GM21786 (cell line): ENCODE measurements around the gene SFXN3.
A peak's percentile ranks its signal among the peaks of the same experiment; 100 is the strongest.

Experiments
- ATAC-seq: cut with Tn5 transposase; IDR thresholded peaks from one replicate; pipeline ENCODE4 v1.9.1; 2021; ENCODE audit not compliant: unreplicated experiment

SFXN3 gene

DNA sequence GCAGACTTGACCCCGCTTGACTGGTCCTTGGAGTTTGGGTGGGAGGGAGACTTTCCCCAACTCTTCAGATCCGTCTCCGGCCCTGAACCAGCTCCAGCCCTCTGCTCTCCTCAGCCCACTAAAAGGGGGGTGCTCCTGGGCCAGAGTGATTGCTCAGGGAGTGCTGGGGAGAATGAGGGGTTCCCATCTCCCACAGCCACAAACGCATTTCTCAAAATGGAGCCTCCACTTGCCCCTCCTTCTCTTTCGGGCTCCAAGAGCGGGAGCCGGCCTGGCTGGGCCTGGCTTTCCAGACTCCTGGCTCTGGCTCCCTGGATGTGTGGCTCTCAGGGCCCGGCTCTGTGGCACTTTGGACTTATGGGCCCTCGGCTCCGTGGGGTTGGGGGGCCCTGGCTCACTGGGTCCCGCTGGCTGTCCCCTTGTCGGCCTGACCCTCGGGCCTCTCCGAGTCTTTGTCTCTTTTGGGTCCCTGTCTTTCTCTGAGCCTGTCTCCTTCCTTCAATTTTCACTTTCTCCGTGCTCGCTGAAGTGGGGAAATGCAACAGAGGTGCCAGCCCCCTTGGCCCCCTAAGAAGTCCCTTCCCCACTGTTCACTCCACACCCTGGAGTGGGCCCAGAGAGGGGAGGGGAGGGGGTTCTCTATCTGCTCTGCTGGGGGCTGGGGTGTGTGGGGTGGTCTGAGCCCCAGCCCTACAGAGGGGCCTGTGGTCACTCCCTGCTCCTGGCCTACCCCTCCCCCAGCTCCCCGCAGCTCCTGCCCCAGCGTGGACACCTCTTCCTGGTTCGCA, 30.7 kb upstream of the SFXN3 start:
- ATAC-seq = no peak

DNA sequence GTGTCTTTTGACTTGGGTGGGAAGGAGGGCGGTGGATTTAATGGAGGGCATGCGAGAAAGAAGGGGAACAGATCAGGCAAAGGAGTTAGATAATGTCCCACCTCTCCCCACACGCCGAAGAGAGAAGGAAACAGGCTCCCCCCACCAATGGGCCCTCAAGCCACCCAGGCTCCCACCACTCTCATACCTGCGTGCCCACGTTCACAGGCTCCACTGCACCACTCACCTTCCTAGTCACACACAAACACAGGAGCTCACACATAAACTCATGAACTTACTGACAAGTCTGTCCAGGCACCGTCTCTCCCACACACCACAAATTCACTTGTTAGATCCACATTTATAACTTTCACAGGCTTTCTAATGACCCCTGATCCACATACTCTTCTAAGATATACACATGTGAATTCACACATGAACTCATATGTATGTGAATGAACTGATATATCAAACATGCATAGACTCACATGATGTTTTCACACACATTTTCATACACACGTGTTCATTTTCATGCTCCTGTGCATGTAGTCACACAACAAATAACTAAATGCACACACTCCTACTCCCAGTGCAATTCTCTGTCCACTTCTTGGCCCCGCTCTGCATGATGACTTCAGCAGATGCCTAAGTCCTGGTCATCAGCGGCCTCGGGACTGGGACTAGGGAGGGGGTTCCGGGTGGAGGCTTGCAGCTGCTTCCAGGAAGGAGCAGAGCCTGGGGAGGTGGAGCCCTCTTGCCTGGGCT, 29.9 kb upstream of the SFXN3 start:
- ATAC-seq = no peak

DNA sequence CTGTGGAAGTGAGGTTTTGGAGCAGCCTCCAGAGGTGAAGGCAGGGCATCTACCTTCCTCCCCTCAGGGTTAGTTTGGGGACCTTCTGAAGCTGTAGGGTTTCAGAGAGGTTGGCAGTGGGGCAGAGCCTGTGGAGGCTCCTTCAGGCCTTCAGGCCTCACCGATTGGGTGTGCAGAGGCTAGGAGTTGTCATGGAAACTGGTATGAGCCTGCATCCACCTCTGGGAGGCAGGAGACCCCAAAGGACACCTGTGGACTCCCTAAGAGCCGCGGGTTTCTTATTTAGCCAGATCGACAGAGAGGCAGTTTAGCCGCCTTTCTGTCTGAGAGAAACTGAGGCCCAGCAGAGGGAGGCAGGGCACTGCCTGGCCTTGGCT, 29.4 kb upstream of the SFXN3 start:
- no peak for ATAC-seq

DNA sequence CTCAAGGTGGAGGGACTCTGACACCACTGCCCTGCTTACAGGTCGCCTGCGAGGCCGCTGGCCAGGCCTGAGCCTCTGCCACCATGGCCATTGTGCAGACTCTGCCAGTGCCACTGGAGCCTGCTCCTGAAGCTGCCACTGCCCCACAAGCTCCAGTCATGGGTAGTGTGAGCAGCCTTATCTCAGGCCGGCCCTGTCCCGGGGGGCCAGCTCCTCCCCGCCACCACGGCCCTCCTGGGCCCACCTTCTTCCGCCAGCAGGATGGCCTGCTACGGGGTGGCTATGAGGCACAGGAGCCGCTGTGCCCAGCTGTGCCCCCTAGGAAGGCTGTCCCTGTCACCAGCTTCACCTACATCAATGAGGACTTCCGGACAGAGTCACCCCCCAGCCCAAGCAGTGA, 28.6 kb upstream of the SFXN3 start:
- ATAC-seq = no peak

- no peak for ATAC-seq
Observed at GRCh38 chr10:101003639-101004206, 27.3 kb upstream of the SFXN3 start.

- ATAC-seq = no peak
Observed at GRCh38 chr10:101005361-101005760, 25.7 kb upstream of the SFXN3 start.

- ATAC-seq = no peak
Observed at GRCh38 chr10:101005869-101006567, 25.0 kb upstream of the SFXN3 start.

DNA sequence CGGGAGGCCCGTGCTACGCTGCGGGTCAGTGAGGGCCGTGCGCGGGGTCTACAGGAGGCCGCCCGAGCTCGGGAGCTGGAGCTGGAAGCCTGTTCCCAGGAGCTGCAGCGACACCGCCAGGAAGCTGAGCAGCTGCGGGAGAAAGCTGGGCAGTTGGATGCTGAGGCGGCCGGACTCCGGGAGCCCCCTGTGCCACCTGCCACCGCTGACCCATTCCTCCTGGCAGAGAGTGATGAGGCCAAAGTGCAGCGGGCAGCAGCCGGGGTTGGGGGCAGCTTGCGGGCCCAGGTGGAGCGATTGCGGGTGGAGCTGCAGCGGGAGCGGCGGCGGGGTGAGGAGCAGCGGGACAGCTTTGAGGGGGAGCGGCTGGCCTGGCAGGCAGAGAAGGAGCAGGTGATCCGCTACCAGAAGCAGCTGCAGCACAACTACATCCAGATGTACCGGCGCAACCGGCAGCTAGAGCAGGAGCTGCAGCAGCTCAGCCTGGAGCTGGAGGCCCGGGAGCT, 24.4 kb upstream of the SFXN3 start:
- ATAC-seq = no peak

- no peak for ATAC-seq
Observed at GRCh38 chr10:101007099-101007711, 23.8 kb upstream of the SFXN3 start.

- no peak for ATAC-seq
Observed at GRCh38 chr10:101007915-101008822, 22.9 kb upstream of the SFXN3 start.

- ATAC-seq = no peak
Observed at GRCh38 chr10:101008823-101009423, 22.1 kb upstream of the SFXN3 start.

DNA sequence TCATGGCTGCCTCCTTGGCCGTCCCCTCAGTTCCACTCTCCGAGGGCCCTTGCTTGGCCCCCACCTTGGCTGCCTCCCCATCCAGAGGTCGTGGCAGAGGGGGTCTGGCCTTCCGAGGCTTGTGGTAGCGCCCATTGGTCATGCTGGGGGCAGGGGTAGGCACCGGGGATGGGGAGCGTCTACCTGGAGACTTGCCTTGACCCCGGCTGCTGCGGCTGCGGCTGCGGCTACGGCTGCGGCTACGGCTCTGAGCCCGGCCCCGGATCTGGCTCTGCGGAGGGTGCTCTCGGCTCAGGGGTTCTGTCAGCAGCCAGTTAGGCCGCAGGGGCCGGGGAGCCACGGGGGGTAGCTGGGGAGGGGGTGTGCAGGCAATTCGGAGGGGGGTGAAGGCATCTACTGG, 20.7 kb upstream of the SFXN3 start:
- ATAC-seq = no peak

DNA sequence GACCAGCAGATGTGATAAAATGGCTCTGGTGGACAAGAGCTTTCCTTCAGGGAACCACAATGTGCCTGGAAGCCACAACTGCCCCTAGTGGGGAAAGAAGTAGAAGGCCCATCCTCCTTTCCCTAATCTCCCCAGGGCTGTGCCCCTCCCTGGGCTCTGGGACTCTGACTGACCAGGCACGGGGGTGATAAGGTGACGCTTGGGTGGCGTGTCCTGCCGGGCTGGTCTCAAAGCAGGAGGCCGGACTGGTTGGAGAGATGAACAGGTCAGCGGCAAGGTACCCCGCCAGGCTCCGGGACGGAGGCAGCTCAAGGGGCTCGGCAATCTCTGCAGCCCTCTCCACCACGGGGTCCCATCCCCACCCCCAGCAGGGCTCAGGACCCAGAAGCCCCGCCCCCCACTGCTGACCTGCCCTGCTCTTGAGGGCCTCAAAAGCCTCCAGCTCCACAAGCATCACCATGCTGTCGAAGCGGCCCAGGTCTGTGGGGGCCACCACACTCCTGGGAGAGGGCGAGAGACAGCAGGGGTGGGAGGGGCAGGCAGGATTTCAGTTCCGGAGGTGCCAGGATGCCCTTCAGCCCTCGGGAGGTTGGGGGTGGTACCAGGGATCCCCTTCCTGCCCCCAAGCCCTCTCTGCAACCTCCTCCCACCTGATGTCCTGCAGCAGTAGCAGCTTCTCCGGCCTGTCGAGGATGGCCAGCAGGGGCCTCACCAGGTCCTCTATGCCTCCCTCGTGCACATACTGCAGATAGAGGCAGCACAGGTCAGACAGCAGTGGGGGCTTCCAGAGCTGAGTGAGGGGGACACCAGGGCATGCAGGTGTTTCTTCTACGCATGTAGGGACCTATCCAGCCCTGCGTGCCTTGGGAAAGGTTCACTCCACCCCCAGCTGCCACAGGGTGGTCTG, 19.3 kb upstream of the SFXN3 start:
- no peak for ATAC-seq

DNA sequence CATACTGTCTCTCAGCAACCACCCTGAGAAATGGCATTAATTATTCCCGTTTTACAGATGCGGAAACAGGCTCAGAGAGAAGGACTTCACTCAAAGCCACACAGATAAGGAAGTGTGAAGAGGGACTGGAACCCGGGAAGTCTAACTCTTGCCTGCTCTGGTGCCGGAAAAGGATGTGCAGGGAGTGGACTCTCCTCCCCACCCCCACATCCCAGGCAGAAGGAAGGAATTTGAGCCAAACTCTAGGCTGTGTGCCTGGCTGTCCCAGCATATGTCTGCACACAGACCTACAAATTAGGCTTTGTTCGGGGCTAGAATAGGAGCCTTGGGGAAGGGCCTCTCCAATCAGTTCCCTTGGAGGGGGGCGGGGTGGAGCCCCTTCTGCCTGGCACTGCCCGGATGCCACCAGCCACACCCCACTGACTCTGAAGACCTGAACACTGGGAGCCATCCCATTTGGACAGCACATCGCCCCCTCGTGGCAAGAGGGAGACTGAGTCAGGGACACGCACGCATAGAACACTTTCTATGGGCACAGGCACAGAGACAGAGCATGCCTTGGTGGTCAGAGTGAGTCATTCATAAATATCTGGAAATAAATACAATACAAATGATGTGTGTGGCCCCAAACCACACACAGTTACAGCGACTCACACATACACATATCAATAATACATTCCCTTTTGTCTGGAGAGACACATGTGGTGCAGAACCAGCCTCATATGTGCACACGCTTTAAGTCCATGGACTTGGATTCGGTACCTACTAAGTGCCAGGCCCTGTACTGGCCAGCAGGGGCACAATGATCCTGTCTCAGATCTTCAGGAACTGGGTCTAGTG, 18.3 kb upstream of the SFXN3 start:
- peak; percentile 85 for ATAC-seq

- ATAC-seq = no peak
Observed at GRCh38 chr10:101013365-101013825, 17.6 kb upstream of the SFXN3 start.

DNA sequence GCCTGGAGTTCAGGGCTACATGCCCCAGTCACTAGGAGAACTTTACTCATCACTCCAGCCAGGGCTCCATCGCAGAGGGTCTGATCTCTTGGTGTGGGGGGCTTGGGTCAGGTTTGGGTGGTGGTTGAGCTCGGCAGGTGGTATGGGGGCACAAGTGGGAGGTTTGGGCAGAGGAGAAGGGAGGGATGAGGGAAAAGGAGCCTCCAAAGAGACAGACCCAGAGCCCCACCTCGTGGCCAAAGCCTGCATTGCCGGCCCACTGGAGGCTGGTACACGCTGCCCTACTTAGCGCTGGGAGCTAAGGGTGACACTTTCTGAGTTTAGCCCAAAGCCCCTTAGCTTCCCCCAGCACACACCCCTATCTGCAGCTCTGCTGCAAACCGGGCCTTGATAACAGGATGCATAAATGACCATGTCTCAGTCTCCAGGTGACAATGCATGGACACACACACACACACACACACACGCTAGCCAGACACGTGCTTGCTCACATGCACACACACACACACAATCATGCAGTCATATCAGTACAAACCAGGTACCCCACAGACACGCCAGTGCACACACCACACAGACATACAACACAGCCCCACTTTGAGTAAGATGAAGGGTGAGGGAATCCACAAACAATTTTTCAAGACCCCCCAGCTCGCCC, 16.7 kb upstream of the SFXN3 start:
- no peak for ATAC-seq
